Keratinocyte (primary cell): ENCODE measurements around the gene CALHM4. TPM values are rescaled to one million over a fixed set of nuclear protein-coding genes. Genes with fewer than 3 reads are reported as not detected.

ENCODE experiments used
- DNase-seq: peaks from one replicate; pipeline ENCODE4 v3.0.0-alpha.2; 2011; ENCODE audit warnings: low read depth, missing footprints, low spot score
- FAIRE-seq: peaks from 2 replicates; lab custom pipeline; 2011; peaks lifted over from hg19 to GRCh38; lab: Jason Lieb, UNC
- H2AFZ ChIP-seq: 2 replicates; pipeline ENCODE4 v1.6.0; 2012; ENCODE audit warnings: low read length, control low read depth, inconsistent platforms; ENCODE audit not compliant: control insufficient read depth
- H3K27ac ChIP-seq: 2 replicates; pipeline ENCODE4 v1.5.1; 2011; ENCODE audit warnings: low read length; ENCODE audit not compliant: control insufficient read depth, insufficient read depth
- H3K27me3 ChIP-seq: 3 replicates; pipeline ENCODE4 v1.6.0; 2011; ENCODE audit warnings: low read length; ENCODE audit not compliant: control insufficient read depth, insufficient read depth; ENCODE audit errors: extremely low read depth
- H3K36me3 ChIP-seq, 2 experiments: 2 replicates in 1 of 2; 3 replicates in 1 of 2; pipeline ENCODE4 v1.5.1; 2011; ENCODE audit warnings: low read length in 2 of 2, mild to moderate bottlenecking in 1 of 2; ENCODE audit not compliant: control insufficient read depth in 2 of 2, insufficient read depth in 2 of 2; ENCODE audit errors: extremely low read depth in 1 of 2
- H3K4me1 ChIP-seq: 3 replicates; pipeline ENCODE4 v1.5.1; 2011; ENCODE audit warnings: low read length; ENCODE audit not compliant: control insufficient read depth, insufficient read depth; ENCODE audit errors: extremely low read depth
- H3K4me2 ChIP-seq: 3 replicates; pipeline ENCODE4 v1.6.0; 2011; ENCODE audit warnings: low read depth, low read length; ENCODE audit not compliant: control insufficient read depth, insufficient read depth; ENCODE audit errors: extremely low read depth
- H3K4me3 ChIP-seq, 3 experiments: fragments of 200-600 bp in 1 of 3; sonication (generic) in 1 of 3; 2 replicates in 2 of 3; 3 replicates in 1 of 3; pipeline ENCODE4 v1.5.1; 2011 to 2016; ENCODE audit warnings: low read length in 3 of 3, mild to moderate bottlenecking in 3 of 3, control low read depth in 2 of 3, inconsistent platforms in 1 of 3, low read depth in 1 of 3, mixed read lengths in 1 of 3, mixed run types in 1 of 3, moderate library complexity in 1 of 3; ENCODE audit not compliant: control insufficient read depth in 2 of 3, insufficient read depth in 2 of 3; ENCODE audit errors: extremely low read depth in 1 of 3
- H3K79me2 ChIP-seq: 2 replicates; pipeline ENCODE4 v1.6.0; 2012; ENCODE audit warnings: low read length; ENCODE audit not compliant: control insufficient read depth, insufficient read depth
- H3K9ac ChIP-seq: 3 replicates; pipeline ENCODE4 v1.6.0; 2011; ENCODE audit warnings: low read length; ENCODE audit not compliant: control insufficient read depth, insufficient read depth; ENCODE audit errors: extremely low read depth
- H3K9me1 ChIP-seq: 3 replicates; pipeline ENCODE4 v1.6.0; 2011; ENCODE audit warnings: low read length; ENCODE audit not compliant: control insufficient read depth, insufficient read depth; ENCODE audit errors: extremely low read depth
- H3K9me3 ChIP-seq: 2 replicates; pipeline ENCODE4 v1.5.1; 2012; ENCODE audit warnings: low read depth, low read length; ENCODE audit not compliant: control insufficient read depth
- H4K20me1 ChIP-seq: 3 replicates; pipeline ENCODE4 v1.6.0; 2011; ENCODE audit warnings: low read length; ENCODE audit not compliant: control insufficient read depth, insufficient read depth; ENCODE audit errors: extremely low read depth
- CTCF ChIP-seq, 3 experiments: IDR thresholded peaks in 1 of 3; conservative IDR thresholded peaks in 1 of 3; optimal IDR thresholded peaks in 1 of 3; 2 replicates in 2 of 3; 3 replicates in 1 of 3; pipeline versions ENCODE3 to v1.5.1; 2011; ENCODE audit warnings: low read length in 3 of 3, mild to moderate bottlenecking in 3 of 3, moderate library complexity in 2 of 3, control low read depth in 1 of 3, inconsistent platforms in 1 of 3; ENCODE audit not compliant: insufficient read depth in 2 of 3; ENCODE audit errors: extremely low read depth in 1 of 3
- EZH2 ChIP-seq: IDR thresholded peaks from one replicate; pipeline ENCODE4 v1.6.1; 2012; ENCODE audit warnings: inconsistent platforms, mild to moderate bottlenecking, low read length, moderate library complexity
- dilution Hi-C: fragments of 300-500 bp; cut with MboI; formaldehyde crosslinking; loops from one replicate; pipeline ENCODE4 v1.7.0; 2020; ENCODE audit warnings: low sequenced_read_pairs; ENCODE audit not compliant: extremely low pct_ligation_motif_present
- polyA plus RNA-seq, 5 experiments: library from polyadenylated mRNA; depleted of rRNA in 3 of 5; stranded (reverse) in 3 of 5; stranded (forward) in 1 of 5; unstranded in 1 of 5; fragments of >200 nt; gene quantifications; 1 replicate in 1 of 5; 2 replicates in 3 of 5; 3 replicates in 1 of 5; pipeline versions ENCODE4 v1.2.1 to v1.2.3, GENCODE V29; 2011 to 2012; ENCODE audit warnings: missing spikeins in 2 of 5, low read depth in 1 of 5, low replicate concordance in 1 of 5

The CALHM4 gene
- polyA plus RNA-seq, 1 donor (not counting 4 experiments of a cell fraction or from before 2014, with no cell fraction given) = 0.33 TPM

- H3K9me1 ChIP-seq = no peaks in the 10 kb centered on the region
- TF ChIP-seq CTCF (optimal IDR thresholded peaks at IDR 0.05 in 1 of 3, IDR thresholded peaks at IDR 0.05 in 1 of 3, conservative IDR thresholded peaks at IDR 0.05 in 1 of 3; ENCODE audit: extremely low read depth in 1 of 3, insufficient read depth in 2 of 3, low read length in 3 of 3) (no peak), EZH2 (no peak)
- DNase-seq (no peak), FAIRE-seq (no peak)
- no peaks in the 10 kb centered on the region for H3K9me3 ChIP-seq
- no peaks in the 10 kb centered on the region for H3K79me2 ChIP-seq
- peaks cover 29% of the 10 kb centered on the region for H3K4me1 ChIP-seq
- dilution Hi-C loops = no loop called here
- no peaks in the 10 kb centered on the region for H3K27me3 ChIP-seq
- H3K4me3 ChIP-seq = no peak overlapping the region
- H3K9ac ChIP-seq = no peak overlapping the region
- H4K20me1 ChIP-seq = no peaks in the 10 kb centered on the region
- no peaks in the 10 kb centered on the region for H3K36me3 ChIP-seq
- H3K27ac ChIP-seq = no peak overlapping the region
- no peak overlapping the region for H2AFZ ChIP-seq
- no peak overlapping the region for H3K4me2 ChIP-seq
Measured at GRCh38 chr6:116562019-116562403, 8.5 kb downstream of the CALHM4 start.

DNA sequence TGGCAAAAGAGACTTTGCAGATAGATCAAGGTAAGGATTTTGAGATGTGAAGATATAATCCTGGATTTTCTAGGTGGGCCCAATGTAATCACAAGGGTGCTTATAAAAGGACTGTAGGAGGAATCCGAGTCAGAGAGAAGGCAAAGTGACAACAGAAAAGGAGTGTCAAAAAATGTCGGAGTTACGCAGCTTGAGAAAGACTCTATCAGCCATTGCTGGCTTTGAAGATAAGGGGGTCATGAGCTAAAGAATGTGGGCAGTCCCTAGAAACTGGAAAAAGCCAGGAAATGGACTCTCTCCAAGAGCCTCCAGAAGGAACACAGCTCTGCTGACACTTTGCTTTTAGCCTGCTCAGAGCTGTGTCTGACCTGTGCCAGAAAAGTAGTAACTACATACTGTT, 9.1 kb downstream of the CALHM4 start:
- no peaks in the 10 kb centered on the region for H3K36me3 ChIP-seq

More for the DNA sequence above, 9.1 kb downstream of the CALHM4 start:
- no peaks in the 10 kb centered on the region for H4K20me1 ChIP-seq
- TF ChIP-seq CTCF (optimal IDR thresholded peaks at IDR 0.05 in 1 of 3, IDR thresholded peaks at IDR 0.05 in 1 of 3, conservative IDR thresholded peaks at IDR 0.05 in 1 of 3; ENCODE audit: extremely low read depth in 1 of 3, insufficient read depth in 2 of 3, low read length in 3 of 3) = no peak
- no peak for TF ChIP-seq EZH2
- no peaks in the 10 kb centered on the region for H3K79me2 ChIP-seq
- H3K4me2 ChIP-seq = no peak overlapping the region
- no peak overlapping the region for H2AFZ ChIP-seq
- dilution Hi-C loops = no loop called here
- no peaks in the 10 kb centered on the region for H3K9me1 ChIP-seq
- no peaks in the 10 kb centered on the region for H3K27me3 ChIP-seq
- no peaks in the 10 kb centered on the region for H3K9me3 ChIP-seq
- DNase-seq (no peak), FAIRE-seq (no peak)
- no peak overlapping the region for H3K9ac ChIP-seq
- peaks cover 23% of the 10 kb centered on the region for H3K4me1 ChIP-seq
- H3K27ac ChIP-seq = no peak overlapping the region
- H3K4me3 ChIP-seq = no peak overlapping the region
